ENCODE data around the gene SPATA31C2. TPM values are rescaled to one million over a fixed set of nuclear protein-coding genes. Genes with fewer than 3 reads are reported as not detected.

SPATA31C2 gene
- total RNA-seq, 4 donors from 2014 or later: not detected

GRCh38 chr9:88084357-88085183 is 53.7 kb downstream of the SPATA31C2 start:
- Histone ChIP-seq H3K9me3 (no peaks in the 10 kb centered on the region), H3K4me3 (no peak overlapping the region), H3K4me1 (no peaks in the 10 kb centered on the region), H3K36me3 (no peaks in the 10 kb centered on the region), H3K27me3 (no peaks in the 10 kb centered on the region), H3K27ac (replicated peaks in 1 of 4) (no peak overlapping the region)
- no peak for DNase-seq (ENCODE audit: extremely low spot score)
- 83% methylated on average over 5 of the region's 5 CpGs for WGBS
- intact Hi-C loops (cut with DNase I): no loop called here
- TF ChIP-seq POLR2A (IDR thresholded peaks at IDR 0.05; ENCODE audit: low read depth) (no peak), EP300 (IDR thresholded peaks at IDR 0.05) (no peak), CTCF (IDR thresholded peaks at IDR 0.05) (no peak), POLR2AphosphoS5 (IDR thresholded peaks at IDR 0.05) (no peak)

Other genes with a start within 250 kb of the SPATA31C2 start
- gene SPATA31C1, start 220.5 kb downstream of the SPATA31C2 start, total RNA-seq: not detected
- gene CDK20, start 163.9 kb downstream of the SPATA31C2 start, total RNA-seq: 10 to 100 TPM in 1 of 4 donors, 1 to 10 TPM in 3; 5.4 to 11.3 (median 7.4) TPM
- 100 to 1,000 TPM in 1 of 4 donors, 10 to 100 TPM in 3; 68.5 to 100 (median 81.5) TPM for gene SPIN1, start 250.0 kb upstream of the SPATA31C2 start, total RNA-seq

Data from esophagus muscularis mucosa (tissue), 4 donors.